ENCODE measurements around the gene HDAC7. TPM values are rescaled to one million over a fixed set of nuclear protein-coding genes. Genes with fewer than 3 reads are reported as not detected.

The HDAC7 gene
- total RNA-seq, 1 experiment from 2014 or later, result 17.2 TPM

DNA sequence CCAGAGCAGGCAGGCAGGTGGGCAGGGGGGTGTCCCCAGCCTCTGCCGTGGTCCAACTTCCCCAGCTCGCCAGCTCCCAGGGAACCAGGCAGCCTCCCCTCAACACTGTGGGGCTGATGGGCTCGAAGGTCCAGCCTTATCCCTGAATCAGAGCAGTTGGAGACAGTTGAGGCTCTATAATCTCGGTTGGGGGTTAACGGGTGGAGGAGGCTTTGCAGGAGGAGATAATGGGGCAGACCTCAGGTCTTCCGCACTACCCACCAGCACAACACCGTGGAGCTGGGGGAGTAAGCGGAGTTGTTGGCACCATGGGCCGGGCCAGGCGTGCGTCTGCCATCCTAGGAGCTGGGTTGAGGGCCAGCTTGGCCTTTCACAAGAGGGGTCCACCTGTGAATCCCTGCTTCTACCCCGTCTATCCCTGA is 13.9 kb upstream of the HDAC7 start:
- DNase-seq (ENCODE audit: extremely low read depth, low read depth), result no peak

DNA sequence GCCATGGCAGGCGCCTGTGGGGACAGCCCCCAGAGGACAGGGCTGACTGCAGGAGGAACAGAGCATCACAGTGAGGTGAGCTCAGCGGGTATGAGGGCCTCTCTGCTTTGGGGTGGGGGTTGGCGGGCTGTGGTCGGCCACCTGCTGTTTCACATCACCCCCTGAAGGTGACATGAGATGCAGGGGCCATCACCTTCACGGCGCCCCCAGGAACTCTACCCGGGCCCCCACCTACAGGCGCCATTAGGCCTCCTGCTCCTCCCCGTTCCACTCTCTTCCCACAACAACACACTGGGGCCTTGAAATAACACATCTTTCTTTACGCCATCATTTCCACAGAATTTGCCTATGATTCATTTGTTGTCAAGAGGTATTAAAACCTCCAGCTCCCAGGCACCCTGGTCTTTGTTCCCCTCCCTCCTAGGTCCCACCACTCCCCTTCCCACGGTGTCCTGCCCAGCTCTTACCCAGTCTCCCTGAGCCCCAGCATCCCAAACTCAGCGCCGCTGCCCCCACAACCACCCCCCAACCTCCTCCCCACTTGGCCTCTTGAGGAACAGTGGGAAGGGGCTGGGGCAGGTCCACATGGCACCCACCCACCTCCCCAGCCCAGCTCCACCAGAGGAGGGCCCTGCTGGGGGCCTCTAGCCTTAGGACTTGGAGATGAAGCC is 12.7 kb upstream of the HDAC7 start:
- no peak for DNase-seq (ENCODE audit: extremely low read depth, low read depth)

DNA sequence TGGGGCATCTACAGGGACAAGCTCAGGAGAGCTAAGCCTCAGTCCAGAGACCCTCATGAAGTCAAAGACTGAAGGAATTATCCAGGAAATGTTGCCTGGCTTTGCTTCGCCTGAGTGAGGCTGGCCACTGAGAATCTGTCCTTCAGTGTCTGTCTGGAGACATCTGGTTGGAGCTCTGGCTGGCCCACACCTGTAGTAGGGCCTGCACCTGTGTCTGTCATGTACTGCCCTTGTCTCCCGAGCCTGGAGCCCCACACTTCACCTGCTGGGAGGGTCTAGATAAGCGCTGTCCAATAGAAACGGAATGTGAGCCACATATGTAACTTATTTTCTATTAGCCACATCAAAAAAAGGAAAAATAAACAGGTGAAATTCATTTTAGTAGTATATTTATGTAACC is 9.9 kb upstream of the HDAC7 start:
- no peak for DNase-seq (ENCODE audit: extremely low read depth, low read depth)

DNA sequence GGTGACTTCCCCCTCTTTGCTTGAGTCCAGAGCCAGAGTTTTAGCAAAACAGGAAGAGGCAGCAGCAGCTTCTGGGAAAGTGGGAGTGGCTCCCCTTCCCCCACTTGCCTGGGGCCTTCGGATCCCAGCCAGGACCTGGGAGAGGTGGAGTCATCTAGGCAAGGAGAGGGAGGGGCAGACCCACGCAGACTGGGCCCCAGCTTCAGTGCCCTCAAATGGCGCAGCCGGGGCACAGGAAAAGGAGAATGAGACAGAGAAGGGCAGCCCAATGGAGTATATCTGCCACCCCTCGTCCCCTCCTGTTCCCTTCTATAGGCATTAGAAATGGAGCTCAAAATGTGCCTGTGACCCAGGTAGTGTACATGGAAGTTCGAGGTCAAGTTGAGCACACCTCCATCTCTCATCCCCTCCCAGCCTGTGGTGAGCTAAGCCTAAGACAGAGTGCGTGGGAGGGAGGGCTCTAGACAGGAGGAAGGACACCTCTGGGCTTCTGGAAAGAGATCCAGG is 9.3 kb upstream of the HDAC7 start:
- DNase-seq (ENCODE audit: extremely low read depth, low read depth), result peak; percentile 65

DNA sequence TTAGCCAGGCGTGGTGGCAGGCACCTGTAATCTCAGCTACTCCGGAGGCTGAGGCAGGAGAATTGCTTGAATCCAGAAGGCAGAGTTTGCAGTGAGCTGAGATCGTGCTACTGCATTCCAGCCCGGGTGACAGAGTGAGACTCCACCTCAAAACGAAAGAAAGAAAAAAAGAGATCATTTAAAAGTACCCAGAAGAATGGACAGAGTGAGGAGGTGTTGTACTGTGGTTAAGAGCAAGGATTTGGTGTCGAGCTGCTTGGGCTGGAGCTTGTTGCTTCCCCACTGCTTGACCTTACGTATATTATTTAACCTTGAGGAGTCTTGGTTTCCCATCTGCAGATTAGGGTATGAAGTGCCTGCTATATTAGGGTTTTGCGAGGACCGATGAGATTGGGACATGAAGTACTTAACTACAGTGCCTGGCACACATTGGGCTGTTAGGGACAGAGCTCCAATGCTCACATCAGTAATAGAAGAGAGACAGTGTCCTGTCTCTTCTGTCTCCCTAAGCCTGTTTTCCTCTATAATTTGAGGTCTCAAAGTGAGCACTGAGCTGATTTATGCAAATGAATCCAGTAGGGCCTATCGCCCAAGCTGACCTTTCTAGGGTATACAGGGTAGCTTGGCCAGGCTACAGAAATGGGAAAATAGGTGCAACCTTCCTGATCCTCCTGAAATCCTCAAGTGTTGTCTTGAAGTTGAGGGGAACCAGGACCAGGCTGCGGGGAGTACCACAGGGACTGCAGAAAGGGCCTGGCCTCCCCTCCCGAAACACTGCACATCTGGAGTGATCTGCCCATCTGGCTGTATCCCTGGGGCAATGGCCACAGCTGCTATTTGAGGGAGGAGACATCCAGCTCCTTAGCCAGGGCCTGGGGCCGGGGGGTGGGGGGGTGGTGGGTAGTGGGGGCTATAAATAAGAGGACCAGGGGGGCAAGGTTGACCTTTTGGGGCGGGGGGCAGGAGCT is 8.6 kb upstream of the HDAC7 start:
- no peak for DNase-seq (ENCODE audit: extremely low read depth, low read depth)

DNA sequence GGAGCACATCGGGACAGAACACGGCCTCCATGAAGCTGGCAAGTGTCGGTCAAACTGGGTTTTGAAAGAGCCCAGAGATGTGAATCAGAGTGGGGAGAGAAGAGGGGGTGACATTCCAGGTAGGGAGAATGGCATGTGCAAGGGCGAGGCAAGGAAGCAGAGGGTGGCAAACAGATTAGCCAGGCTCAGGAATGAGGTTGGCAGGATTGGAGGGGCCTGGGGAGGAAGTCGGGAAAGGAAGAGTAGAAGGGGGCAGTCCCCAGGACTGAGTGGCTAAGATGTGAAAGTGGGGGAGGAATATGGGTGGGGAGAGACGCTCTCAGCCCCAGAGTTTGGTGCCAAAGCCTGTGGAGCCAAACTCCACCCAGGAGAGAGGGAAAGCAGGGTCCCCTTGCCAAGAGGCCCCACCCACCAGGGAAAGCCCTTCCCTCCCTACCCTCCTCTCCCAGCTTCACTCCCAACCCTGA is 5.5 kb upstream of the HDAC7 start:
- no peak for DNase-seq (ENCODE audit: extremely low read depth, low read depth)

DNA sequence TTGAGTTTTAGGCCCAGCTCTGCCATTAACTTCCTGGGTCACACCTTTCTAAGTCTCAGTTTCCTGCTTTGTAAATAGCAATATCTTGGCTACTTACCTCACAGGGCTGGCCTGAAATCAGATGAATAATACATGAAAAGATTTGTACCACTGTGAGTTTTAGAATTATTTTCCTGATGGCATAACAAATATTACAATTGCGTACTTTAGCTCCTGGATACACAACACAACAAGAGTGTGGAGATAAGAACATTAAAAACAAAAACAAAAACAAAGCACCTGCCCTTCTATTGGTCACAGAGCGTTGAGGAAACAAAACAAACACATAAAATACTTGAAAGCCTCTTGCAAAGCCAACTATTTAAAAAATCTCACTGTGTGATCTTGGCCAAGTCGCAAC is 4.9 kb upstream of the HDAC7 start:
- no peak for DNase-seq (ENCODE audit: extremely low read depth, low read depth)

DNA sequence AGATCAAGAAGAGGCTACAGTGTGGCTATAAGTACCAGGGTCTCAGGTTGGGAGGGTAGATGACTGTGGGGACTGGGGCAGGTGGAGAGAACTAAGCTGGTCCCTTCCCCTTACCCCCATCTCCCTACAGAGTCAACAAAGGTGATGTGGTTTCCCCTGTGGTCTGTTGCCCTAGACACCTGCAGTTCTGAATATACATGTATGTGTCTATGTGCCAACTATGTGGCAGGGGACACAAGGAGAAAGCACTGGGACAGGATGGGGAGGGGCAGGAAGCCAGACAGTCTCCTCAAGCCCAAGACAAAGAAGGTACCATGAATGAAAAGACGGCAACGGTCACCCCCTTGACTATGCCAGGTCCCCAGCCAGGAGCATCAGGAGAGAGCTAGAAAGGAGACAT is 4.5 kb upstream of the HDAC7 start:
- DNase-seq (ENCODE audit: extremely low read depth, low read depth), result no peak

DNA sequence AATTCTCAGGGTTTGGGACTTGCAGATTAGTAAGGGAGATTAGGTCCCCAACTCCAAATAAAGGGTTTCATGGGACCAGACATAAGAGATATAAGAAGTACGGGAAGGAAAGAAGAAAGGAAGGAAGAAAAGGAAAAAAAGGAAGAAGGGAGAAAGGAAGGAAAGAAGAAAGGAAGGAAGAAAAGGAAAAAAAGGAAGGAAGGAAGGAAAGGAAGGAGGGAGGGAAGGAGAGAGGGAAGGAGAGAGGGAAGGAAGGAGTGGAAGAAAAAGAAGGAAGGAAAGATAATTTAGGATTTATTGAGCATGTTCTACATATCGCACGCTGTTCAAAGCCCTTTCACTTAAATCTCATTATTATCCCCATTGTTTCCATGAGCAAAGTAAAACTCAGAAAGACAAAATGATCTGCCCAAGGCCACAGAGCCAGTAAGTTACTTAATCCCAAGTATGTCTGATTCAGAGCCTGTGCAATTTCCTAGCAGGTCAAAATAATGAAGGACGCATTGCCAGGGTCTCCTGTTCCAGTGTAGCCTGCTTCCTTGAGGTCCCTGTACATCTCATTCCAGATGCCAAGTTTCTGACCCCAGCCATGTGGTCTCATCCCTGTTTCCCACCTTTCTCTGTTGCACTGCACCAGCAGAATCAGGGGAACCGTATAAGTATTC is 3.9 kb upstream of the HDAC7 start:
- DNase-seq (ENCODE audit: extremely low read depth, low read depth), result no peak

DNA sequence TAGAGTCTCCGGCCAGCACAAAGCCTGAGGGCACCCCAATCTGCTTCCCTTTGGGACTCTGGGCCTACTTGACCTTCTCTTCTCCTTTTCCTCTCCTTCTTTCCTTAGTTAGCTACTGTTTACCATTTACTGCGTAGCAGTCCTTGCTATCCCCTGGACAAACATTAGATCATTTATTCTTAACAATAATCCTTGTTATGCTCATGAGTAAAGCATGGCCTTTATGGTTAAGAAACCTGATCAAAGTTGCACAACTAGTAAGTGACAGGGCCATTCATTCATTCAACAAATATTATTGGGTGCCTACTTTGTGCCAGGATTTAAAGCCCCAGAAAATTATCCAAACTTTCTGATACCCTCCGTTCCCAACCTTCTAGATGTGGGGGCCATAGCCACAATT is 3.2 kb upstream of the HDAC7 start:
- DNase-seq (ENCODE audit: extremely low read depth, low read depth), result no peak

DNA sequence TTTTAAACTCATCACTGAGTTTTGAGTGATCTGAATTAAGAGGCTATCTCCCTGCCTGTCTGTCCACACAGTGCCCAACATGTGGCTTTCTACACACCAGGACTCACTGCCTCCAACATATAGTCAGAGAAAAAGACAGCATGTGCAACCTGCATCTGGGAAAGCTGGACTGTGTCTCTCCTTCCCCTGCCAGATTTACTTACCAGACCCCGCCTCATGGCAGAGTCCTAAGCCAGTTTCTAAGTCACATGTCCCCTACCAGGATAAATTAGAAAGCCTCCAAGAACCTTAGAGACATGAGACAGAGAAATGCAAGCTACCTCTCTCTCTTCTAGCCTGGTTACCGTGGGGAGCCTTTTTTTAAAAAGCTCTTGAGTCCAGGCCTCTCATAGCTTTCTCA is 2.7 kb upstream of the HDAC7 start:
- DNase-seq (ENCODE audit: extremely low read depth, low read depth), result no peak

DNA sequence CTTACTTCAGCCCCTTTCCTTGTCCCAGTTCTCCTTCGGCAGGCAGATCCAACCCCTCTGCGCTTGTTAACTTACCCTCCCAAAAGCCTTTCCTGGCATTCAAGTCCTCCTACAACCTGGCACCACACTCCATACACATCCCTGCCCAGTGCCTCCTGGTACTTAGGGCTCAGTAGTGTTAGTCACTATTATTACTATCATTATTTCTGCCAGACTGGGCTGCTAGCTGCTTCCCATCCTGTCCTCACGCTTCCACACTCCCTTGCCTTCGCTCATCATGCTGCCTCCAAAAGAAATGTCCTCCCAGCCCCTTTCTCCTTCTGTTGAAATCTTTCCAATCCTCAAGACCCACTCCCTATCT is 1.6 kb upstream of the HDAC7 start:
- DNase-seq (ENCODE audit: extremely low read depth, low read depth), result no peak

DNA sequence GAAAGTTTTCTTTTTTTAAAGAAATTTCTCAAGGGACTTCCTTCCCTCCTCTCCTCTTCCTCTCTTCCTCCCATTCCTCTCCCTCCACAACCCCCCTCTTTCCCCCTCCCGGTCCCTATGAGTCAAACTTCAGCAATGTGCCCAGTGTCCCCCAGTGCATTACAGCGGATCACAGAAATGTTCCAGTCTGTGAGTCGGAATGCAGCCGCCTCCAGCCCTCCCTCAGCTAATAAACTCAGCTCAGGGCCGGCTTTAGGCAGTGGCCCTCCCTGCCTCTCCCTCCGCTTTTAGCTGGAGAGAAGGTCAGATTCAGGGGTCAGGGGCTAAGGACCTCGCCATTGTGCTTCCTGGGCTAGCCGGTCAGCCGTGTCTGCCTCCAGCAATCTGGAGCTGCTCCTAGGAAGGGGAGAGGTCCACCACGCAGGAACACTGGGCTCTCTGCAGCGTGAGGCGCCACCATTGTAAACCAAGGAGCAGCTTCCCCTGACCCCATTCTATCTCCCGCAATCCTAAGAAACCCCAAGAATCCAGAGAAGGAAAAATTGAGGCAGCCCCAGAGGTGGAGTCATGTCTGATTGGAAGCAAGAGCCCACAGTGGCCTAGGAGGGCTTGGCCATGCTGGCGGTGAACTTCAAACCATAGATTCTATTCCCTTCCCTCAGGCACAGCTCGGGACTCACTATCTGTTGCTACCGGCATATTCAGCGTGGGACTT is 1.1 kb upstream of the HDAC7 start:
- peak; percentile 85 for DNase-seq (ENCODE audit: extremely low read depth, low read depth)

DNA sequence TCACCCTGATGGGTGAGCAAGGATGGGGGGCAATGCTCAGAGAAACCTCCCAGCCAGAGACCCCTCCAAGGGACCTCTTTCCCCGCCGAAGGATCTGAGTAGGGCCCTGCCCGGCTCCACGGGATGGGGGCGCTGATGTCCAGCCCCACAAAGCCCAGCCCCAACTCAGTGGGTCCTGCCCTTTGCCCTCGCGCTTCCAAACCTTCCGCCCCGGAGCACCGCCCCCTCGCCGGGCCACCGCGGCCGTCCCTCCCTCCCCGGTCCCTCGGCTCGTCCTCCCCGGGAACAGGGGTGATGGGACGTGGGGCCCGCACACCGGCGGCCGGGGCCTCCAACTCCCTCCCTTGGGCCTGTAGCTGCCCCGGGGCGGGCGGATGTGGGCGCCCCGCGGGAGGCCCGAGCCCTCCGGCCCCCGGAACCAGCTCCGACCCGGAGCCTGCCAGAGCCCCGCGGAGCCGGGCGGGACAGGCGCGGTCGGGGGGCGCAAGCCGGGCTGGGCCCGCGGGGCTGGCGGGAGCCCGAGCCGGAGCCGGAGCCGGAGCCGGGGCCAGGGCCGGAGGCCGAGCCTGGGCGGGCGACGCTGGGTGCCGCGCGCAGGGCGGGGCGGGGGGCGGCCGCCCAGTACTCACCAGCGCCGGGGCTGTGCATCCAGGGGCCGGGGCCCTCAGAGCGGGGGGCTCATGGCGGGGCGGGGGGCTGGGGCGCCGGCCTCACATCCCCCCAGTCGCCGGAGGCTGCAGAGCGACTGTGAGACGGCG is 386 bp downstream of the HDAC7 start:
- no peak for DNase-seq (ENCODE audit: extremely low read depth, low read depth)

DNA sequence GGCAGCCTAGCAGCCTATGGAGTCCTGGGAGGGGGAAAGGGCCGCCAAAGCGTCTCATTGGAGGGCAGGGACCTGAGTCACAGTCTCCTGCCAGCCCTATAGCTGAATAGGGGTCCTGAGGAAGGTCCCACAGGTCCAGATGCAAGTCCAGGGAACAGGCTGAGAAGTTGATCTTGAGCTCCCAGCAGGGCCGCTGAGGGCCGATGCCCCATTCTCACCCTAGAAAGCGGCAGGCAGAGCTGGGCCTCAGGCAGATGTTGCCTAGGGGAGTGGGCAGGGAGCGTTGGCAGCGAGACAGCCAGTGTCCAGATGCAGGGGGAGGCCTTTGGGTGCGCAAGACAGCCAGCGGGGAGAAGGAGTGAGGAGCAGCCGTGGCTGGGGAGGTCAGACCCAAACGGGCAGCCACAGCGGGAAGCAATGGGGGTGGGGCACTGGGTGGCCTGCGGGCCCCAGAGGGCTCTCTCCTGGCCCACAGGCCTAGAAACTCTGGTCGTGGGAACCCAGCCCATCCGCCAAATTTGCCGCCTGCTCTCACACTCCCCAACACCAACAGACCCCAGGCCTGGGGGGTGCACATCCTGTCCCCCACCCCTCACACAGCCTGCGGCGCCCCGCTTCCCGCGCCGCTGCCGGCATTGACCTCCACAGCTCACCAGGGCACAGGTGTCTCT is 1.1 kb downstream of the HDAC7 start:
- no peak for DNase-seq (ENCODE audit: extremely low read depth, low read depth)

DNA sequence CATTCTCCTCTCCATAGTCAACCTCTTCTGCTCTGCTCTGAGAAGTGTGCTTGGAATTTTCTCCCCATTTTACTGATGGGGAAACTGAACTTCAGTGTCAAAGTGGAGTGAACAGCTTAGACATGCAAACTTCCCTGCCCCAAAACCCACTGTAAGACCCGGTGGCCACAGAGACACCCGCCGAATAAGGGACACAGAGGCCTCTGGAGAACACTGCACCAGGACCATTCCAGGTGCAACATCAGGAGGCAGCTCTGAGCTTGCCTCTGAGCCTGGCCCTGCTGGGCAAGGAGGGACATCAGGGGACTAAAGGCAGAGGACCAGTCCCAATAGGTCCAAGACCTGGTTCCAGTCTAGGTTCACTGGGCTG is 1.7 kb downstream of the HDAC7 start:
- DNase-seq (ENCODE audit: extremely low read depth, low read depth), result no peak

DNA sequence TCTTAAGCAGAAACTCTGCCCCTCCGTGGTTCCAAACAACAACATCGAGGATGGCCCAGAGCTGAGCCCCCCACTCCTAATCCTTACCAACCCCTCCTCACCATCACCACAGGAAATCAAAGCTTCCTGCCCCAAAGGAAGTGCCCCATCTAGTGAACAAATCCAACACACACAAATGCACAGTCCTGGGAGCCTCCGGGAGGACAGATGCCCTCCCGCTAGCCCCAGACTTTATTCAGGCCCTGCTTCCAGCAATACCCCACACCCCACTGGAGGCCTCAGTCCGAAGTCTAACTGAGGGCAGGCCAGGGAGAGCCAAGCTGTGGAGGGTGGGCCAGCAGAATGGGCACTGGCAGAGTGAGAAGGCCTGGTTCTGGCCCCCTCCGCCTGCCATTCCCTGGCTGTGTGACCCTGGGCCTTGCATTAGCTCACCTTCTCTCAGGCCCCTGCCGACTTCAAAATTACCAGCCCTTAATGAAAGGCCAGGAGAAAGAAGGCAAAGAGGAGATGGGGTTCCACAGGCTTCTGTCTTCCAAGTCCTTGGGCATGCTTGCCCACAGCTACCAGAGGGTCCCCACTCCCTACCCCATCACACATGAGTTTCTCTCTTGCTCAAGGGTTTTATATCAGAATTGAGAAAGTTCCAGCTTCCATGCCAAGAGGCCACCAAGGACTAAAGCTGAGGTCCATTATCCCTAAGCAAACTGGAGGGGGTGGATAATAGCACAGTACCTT is 2.3 kb downstream of the HDAC7 start:
- DNase-seq (ENCODE audit: extremely low read depth, low read depth), result no peak

DNA sequence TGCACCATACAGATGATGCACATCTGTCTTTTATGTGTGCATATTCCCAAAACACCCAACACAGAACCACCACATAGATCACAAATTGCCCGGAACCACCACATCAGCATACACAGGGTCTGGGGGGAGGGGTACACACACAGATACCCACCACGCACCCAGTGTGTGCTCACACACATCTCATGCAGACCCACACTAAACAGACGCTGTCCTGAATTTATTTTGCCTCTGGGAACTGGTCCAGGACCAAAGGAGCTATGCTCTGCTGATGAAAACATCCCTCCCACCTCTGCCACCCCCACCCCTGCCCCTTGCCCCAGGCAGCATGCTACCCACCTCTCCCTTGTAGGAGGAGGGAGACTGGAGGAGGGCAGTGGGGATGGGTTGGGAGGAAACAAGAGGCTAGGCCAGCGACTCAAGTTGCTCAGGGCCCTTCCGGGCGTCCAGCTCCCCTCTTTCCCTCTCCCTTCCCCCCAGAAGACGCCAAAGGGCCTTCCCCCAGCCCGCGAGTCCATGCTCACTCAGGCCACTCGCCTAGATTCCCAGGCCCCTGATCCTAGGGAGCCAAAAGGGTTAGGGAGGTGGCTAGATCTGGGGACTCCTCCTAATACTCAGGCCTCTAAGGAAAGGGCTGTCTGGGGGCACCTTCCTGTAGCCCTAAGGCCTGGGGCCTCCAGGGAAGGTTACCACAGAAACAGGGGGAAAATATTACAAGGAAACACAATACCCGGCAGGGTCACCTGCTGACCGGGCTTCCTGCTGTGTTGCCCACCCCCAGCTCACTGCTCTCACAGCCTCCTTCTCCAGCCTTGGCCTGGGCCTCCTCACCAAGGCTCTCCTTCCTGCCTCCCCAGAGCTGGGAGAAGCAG is 3.1 kb downstream of the HDAC7 start:
- DNase-seq (ENCODE audit: extremely low read depth, low read depth), result no peak

Measured in NCI-H460 (cell line).